Measurements from ENCODE around the gene DNAJC5.
A peak's percentile ranks its signal among the peaks of the same experiment; 100 is the strongest.

Gene DNAJC5

DNA sequence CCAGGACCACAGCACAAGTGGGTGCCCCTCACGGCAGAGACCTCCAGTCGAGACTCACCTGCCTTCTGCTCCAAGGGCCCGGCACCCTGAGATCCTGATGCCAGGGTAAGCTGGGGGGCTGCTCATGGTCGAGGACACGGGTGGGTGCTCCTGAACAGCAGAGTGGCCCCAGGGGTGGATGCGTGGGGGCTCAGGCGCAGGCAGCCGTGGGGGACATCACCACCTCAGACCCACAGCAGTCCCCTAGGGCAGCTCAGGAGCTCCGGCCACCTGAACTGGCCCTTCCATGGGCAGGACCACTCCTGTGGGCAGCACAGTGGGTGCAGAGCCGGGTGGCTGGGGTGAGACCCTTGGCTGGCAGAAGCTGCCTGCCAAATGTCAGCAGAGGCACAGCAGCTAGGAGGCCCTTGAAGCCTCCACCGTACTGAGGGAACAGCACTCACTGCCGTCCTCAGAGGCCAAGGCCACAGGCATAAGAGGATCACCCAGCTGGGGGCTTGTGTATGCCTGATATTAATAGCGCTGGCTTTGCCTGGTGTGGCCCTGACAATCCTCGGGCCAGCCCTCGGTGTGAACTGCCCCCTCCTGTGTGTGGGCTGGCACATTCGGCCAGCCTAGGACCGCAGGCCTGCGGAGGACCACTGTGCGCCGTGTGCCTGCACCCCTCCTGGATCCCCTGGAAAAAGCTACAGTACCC lies 55.9 kb downstream of the DNAJC5 start:
- H3K4me1 ChIP-seq (ENCODE audit: control insufficient read depth, insufficient read depth, low read length), result peaks cover 6% of the 10 kb centered on the region
- WGBS (ENCODE audit: insufficient coverage, insufficient read length), result no CpG with 5 or more reads among the region's 20 CpGs
- no peak for DNase-seq (ENCODE audit: low read depth, low spot score)

GRCh38 chr20:63951398-63952209 lies 56.7 kb downstream of the DNAJC5 start:
- peaks cover 6% of the 10 kb centered on the region for H3K4me1 ChIP-seq (ENCODE audit: control insufficient read depth, insufficient read depth, low read length)
- no peak overlapping the region for H3K4me3 ChIP-seq (ENCODE audit: low read length)
- DNase-seq (ENCODE audit: low read depth, low spot score), result no peak
- H3K27me3 ChIP-seq (ENCODE audit: control insufficient read depth, insufficient read depth, low read length), result no peaks in the 10 kb centered on the region
- WGBS (ENCODE audit: insufficient coverage, insufficient read length), result no CpG with 5 or more reads among the region's 17 CpGs
- no peak overlapping the region for H3K27ac ChIP-seq (ENCODE audit: low read length)
- no peaks in the 10 kb centered on the region for H3K9me3 ChIP-seq (ENCODE audit: control insufficient read depth, insufficient read depth, low read length)
- no peaks in the 10 kb centered on the region for H3K36me3 ChIP-seq (ENCODE audit: control insufficient read depth, insufficient read depth, low read length)

More for the DNA sequence above, 55.9 kb downstream of the DNAJC5 start:
- Histone ChIP-seq H3K9me3 (ENCODE audit: control insufficient read depth, insufficient read depth, low read length) (no peaks in the 10 kb centered on the region), H3K27ac (ENCODE audit: low read length) (no peak overlapping the region), H3K4me3 (ENCODE audit: low read length) (no peak overlapping the region), H3K36me3 (ENCODE audit: control insufficient read depth, insufficient read depth, low read length) (no peaks in the 10 kb centered on the region), H3K27me3 (ENCODE audit: control insufficient read depth, insufficient read depth, low read length) (no peaks in the 10 kb centered on the region)

DNA sequence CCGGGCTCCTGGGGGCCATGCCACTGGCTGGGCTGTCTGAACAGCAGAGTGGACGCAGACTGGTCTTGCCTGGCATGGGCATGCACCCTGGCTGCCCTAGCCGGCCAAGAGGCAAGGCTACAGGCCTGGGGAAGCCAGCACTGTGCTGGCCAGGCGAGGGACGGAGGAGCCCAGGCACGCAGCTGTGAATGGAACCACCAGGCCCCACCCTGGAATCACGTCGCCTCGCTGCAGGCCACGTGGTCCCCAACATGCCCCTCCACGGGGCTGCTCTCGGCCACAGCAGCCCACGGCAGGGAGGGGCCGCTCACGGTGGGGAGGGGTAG lies 57.2 kb downstream of the DNAJC5 start:
- WGBS (ENCODE audit: insufficient coverage, insufficient read length), result no CpG with 5 or more reads among the region's 15 CpGs
- no peaks in the 10 kb centered on the region for H3K9me3 ChIP-seq (ENCODE audit: control insufficient read depth, insufficient read depth, low read length)
- H3K4me1 ChIP-seq (ENCODE audit: control insufficient read depth, insufficient read depth, low read length), result peaks cover 6% of the 10 kb centered on the region
- H3K36me3 ChIP-seq (ENCODE audit: control insufficient read depth, insufficient read depth, low read length), result no peaks in the 10 kb centered on the region
- H3K4me3 ChIP-seq (ENCODE audit: low read length), result no peak overlapping the region
- no peak for DNase-seq (ENCODE audit: low read depth, low spot score)
- H3K27me3 ChIP-seq (ENCODE audit: control insufficient read depth, insufficient read depth, low read length), result no peaks in the 10 kb centered on the region
- H3K27ac ChIP-seq (ENCODE audit: low read length), result no peak overlapping the region

DNA sequence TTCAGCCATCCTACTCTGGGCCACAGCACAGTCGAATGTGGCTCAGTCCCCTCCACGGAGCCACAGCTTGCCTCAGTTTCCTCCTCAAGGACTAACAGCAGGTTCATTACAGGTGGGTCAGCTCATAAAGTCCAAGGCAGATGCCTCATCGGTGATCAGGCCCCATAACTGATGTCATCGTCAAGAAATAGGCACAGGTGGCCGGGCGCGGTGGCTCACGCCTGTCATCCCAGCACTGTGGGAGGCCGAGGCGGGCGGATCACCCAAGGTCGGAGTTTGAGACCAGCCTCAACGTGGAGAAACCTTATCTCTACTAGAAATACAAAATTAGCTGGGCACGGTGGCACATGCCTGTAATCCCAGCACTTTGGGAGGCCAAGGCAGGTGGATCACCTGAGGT lies 57.8 kb downstream of the DNAJC5 start:
- Histone ChIP-seq H3K4me3 (ENCODE audit: low read length) (no peak overlapping the region), H3K27ac (ENCODE audit: low read length) (no peak overlapping the region), H3K4me1 (ENCODE audit: control insufficient read depth, insufficient read depth, low read length) (peaks cover 6% of the 10 kb centered on the region), H3K9me3 (ENCODE audit: control insufficient read depth, insufficient read depth, low read length) (no peaks in the 10 kb centered on the region), H3K27me3 (ENCODE audit: control insufficient read depth, insufficient read depth, low read length) (no peaks in the 10 kb centered on the region), H3K36me3 (ENCODE audit: control insufficient read depth, insufficient read depth, low read length) (no peaks in the 10 kb centered on the region)
- WGBS (ENCODE audit: insufficient coverage, insufficient read length), result no CpG with 5 or more reads among the region's 14 CpGs
- no peak for DNase-seq (ENCODE audit: low read depth, low spot score)

GRCh38 chr20:63953764-63954429 lies 59.0 kb downstream of the DNAJC5 start:
- Histone ChIP-seq H3K27me3 (ENCODE audit: control insufficient read depth, insufficient read depth, low read length) (no peaks in the 10 kb centered on the region), H3K27ac (ENCODE audit: low read length) (no peak overlapping the region), H3K36me3 (ENCODE audit: control insufficient read depth, insufficient read depth, low read length) (no peaks in the 10 kb centered on the region), H3K4me3 (ENCODE audit: low read length) (no peak overlapping the region), H3K9me3 (ENCODE audit: control insufficient read depth, insufficient read depth, low read length) (no peaks in the 10 kb centered on the region), H3K4me1 (ENCODE audit: control insufficient read depth, insufficient read depth, low read length) (peaks cover 8% of the 10 kb centered on the region)
- DNase-seq (ENCODE audit: low read depth, low spot score), result no peak
- WGBS (ENCODE audit: insufficient coverage, insufficient read length), result no CpG with 5 or more reads among the region's 13 CpGs

DNA sequence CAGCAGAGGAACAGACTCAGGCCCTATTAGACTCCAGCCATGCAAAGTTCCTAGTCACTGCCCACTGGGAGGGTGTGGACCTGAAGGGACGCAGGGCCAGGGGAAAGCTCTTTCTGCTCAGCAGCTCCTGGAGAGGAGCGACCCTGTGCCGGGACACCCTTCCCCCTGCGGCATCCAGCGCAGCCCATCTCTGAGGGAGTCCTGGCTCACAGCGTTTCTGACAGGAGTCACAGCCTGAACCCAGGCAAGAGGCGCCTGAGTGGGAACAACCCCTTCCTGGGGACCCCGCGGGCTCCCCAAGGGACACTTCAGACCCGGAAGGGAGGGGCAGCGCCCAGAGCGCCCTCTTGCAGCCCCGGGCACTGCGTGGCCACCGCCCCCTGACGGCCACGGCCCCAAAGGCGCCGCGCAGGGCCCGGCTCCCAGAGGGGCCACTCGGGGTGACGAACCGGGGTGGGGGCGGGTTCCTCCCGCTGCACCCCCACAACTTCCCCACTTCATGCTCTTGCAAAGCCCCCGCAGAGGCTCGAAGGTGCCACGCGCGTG lies 60.4 kb downstream of the DNAJC5 start:
- Histone ChIP-seq H3K36me3 (ENCODE audit: control insufficient read depth, insufficient read depth, low read length) (peaks cover 7% of the 10 kb centered on the region; the same call in 1 of the 2 replicates), H3K4me1 (ENCODE audit: control insufficient read depth, insufficient read depth, low read length) (peaks cover 8% of the 10 kb centered on the region), H3K4me3 (ENCODE audit: low read length) (peak overlapping the region; percentile 99), H3K27me3 (ENCODE audit: control insufficient read depth, insufficient read depth, low read length) (no peaks in the 10 kb centered on the region), H3K9me3 (ENCODE audit: control insufficient read depth, insufficient read depth, low read length) (no peaks in the 10 kb centered on the region), H3K27ac (ENCODE audit: low read length) (no peak overlapping the region)
- no CpG with 5 or more reads among the region's 31 CpGs for WGBS (ENCODE audit: insufficient coverage, insufficient read length)
- DNase-seq (ENCODE audit: low read depth, low spot score), result no peak

DNA sequence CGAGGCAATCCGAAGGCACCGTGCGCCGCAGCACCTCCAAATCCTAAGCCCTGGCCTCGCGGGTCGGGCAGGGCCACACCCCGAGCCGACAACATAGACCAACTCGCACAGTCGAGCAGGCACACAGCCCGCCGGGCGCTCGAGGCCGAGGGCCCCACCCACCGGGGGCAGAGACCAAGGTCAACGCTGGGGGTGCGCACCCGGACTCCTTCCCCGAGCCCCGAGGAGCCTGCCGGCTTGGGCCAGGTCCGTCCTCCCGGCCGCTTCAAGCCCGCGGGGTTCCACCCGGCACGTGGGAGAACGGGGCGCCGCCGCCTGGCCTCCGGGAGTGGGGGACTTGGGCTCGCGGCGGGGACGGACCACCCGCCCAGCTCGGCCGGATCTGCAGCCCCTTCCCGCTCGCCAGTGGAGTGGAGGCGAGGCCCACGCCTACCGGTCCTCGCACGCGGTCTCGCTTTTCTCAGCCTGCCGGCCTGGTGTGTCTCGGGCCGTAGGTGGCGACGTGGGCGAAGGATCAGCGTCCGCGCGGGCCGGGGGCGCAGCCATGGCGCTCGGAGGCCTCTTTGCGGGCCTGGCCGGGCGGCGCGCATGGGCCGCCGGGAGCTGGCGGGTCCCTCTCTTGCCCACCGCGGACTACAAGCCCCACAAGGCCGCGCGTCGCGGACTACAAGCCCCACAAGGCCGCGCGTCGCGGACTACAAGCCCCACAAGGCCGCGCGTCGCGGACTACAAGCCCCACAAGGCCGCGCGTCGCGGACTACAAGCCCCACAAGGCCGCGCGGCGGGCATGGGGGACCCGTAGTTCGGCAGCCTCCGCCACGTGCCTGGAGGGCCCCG lies 61.1 kb downstream of the DNAJC5 start, which contains the start of gene UCKL1:
Gene UCKL1, minus strand, starts transcription at position 590 of the 837 bp plus-strand sequence. Its CDS starts 44 bp downstream, at position 546.
- no CpG with 5 or more reads among the region's 105 CpGs for WGBS (ENCODE audit: insufficient coverage, insufficient read length)
- no peaks in the 10 kb centered on the region for H3K9me3 ChIP-seq (ENCODE audit: control insufficient read depth, insufficient read depth, low read length)
- peaks cover 8% of the 10 kb centered on the region for H3K4me1 ChIP-seq (ENCODE audit: control insufficient read depth, insufficient read depth, low read length)
- H3K36me3 ChIP-seq (ENCODE audit: control insufficient read depth, insufficient read depth, low read length), result peaks cover 9% of the 10 kb centered on the region; the same call in 1 of the 2 replicates
- H3K4me3 ChIP-seq (ENCODE audit: low read length), result peak within 1 kb of the TSS; percentile 99
- DNase-seq (ENCODE audit: low read depth, low spot score), result no peak
- H3K27me3 ChIP-seq (ENCODE audit: control insufficient read depth, insufficient read depth, low read length), result no peaks in the 10 kb centered on the region
- H3K27ac ChIP-seq (ENCODE audit: low read length), result no peak within 1 kb of the TSS

DNA sequence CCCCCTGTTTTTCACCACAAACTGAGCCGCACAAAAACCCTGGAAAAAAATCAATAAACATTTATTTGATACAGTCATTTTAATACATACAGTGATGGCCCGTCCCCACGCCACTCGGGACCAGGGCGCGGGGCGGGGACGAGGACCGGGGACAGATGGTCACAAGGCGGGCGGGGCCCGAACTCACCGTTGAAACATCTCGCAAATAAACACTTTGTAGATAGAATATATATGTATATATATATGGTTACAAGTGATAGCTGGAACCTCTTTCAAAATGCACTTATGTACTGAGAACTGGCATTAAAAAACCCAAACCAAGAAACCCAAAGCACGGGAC lies 61.7 kb downstream of the DNAJC5 start:
- Histone ChIP-seq H3K27ac (ENCODE audit: low read length) (no peak overlapping the region), H3K9me3 (ENCODE audit: control insufficient read depth, insufficient read depth, low read length) (no peaks in the 10 kb centered on the region), H3K4me3 (ENCODE audit: low read length) (peak overlapping the region; percentile 53; the same call in 1 of the 2 replicates), H3K4me1 (ENCODE audit: control insufficient read depth, insufficient read depth, low read length) (peaks cover 8% of the 10 kb centered on the region), H3K36me3 (ENCODE audit: control insufficient read depth, insufficient read depth, low read length) (peaks cover 13% of the 10 kb centered on the region), H3K27me3 (ENCODE audit: control insufficient read depth, insufficient read depth, low read length) (no peaks in the 10 kb centered on the region)
- WGBS (ENCODE audit: insufficient coverage, insufficient read length), result no CpG with 5 or more reads among the region's 15 CpGs
- no peak for DNase-seq (ENCODE audit: low read depth, low spot score)

GRCh38 chr20:63957004-63957689 lies 62.2 kb downstream of the DNAJC5 start:
- H3K4me1 ChIP-seq (ENCODE audit: control insufficient read depth, insufficient read depth, low read length), result peaks cover 7% of the 10 kb centered on the region
- H3K4me3 ChIP-seq (ENCODE audit: low read length), result peak overlapping the region; percentile 53; the same call in 1 of the 2 replicates
- WGBS (ENCODE audit: insufficient coverage, insufficient read length), result no CpG with 5 or more reads among the region's 28 CpGs
- H3K36me3 ChIP-seq (ENCODE audit: control insufficient read depth, insufficient read depth, low read length), result peaks cover 18% of the 10 kb centered on the region
- no peak overlapping the region for H3K27ac ChIP-seq (ENCODE audit: low read length)
- H3K27me3 ChIP-seq (ENCODE audit: control insufficient read depth, insufficient read depth, low read length), result no peaks in the 10 kb centered on the region
- no peaks in the 10 kb centered on the region for H3K9me3 ChIP-seq (ENCODE audit: control insufficient read depth, insufficient read depth, low read length)
- no peak for DNase-seq (ENCODE audit: low read depth, low spot score)

Measured in iPS DF 6.9 (cell line).